Esophagus squamous epithelium (tissue), 5 donors: ENCODE measurements around the gene KHDRBS1. TPM values are rescaled to one million over a fixed set of nuclear protein-coding genes. Genes with fewer than 3 reads are reported as not detected.
"Not testable (repeated sequence)": the region's sequence is repeated elsewhere in the genome, so short reads cannot be mapped to it uniquely, and the experiment has no call there.

ENCODE experiments used
- DNase-seq: peaks from one replicate; lab custom pipeline; 2025; lab: John Stamatoyannopoulos, UW
- H3K27ac ChIP-seq, 4 donors: fragments of 200-600 bp; sonication (generic); one replicate each; pipeline ENCODE4 v1.5.1; 2016 to 2019; ENCODE audit warnings: mild to moderate bottlenecking in 1 of 4
- H3K27me3 ChIP-seq, 4 donors: fragments of 200-600 bp; sonication (generic); 1 replicate in 3 of 4; 2 replicates in 1 of 4; pipeline versions ENCODE4 v1.5.1 to v1.6.0; 2017 to 2021; ENCODE audit warnings: antibody characterized with exemption in 1 of 4
- H3K36me3 ChIP-seq, 3 donors: fragments of 200-600 bp; sonication (generic); one replicate each; pipeline ENCODE4 v1.5.1; 2016 to 2019
- H3K4me1 ChIP-seq, 3 donors: fragments of 200-600 bp; sonication (generic); one replicate each; pipeline ENCODE4 v1.5.1; 2017 to 2019
- H3K4me3 ChIP-seq, 4 donors: fragments of 200-600 bp; sonication (generic); 1 replicate in 3 of 4; 2 replicates in 1 of 4; pipeline ENCODE4 v1.5.1; 2016 to 2019; ENCODE audit warnings: mild to moderate bottlenecking in 2 of 4, moderate library complexity in 1 of 4
- H3K9me3 ChIP-seq, 3 donors: fragments of 200-600 bp; sonication (generic); one replicate each; pipeline ENCODE4 v1.5.1; 2016 to 2019
- POLR2A ChIP-seq, 4 donors: fragments of 450-650 bp; IDR thresholded peaks; one replicate each; pipeline ENCODE4 v1.6.1; 2017; ENCODE audit warnings: antibody characterized with exemption in 4 of 4, mild to moderate bottlenecking in 4 of 4, moderate library complexity in 3 of 4
- WGBS, 2 donors: methylation state at CpG; one replicate each; pipeline ENCODE4 v1.1.5; 2018; 5-methylcytosine and 5-hydroxymethylcytosine counted together
- intact Hi-C: fragments of 100-400 bp; cut with DNase I; formaldehyde crosslinking; loops from one replicate; pipeline ENCODE4 v1.15.0; 2022
- small RNA-seq, 4 donors: library from RNA; depleted of rRNA; stranded (forward); fragments of <200 nt; gene quantifications; one replicate each; pipeline ENCODE3, GENCODE V24; 2016
- total RNA-seq, 4 donors: library from RNA; depleted of rRNA; stranded (reverse); fragments of >200 nt; gene quantifications; one replicate each; pipeline ENCODE4 v1.1.0, GENCODE V29; 2016
- TF ChIP-seq, protein P1 (sequence below), 6 experiments: fragments of 450-650 bp in 4 of 6; fragments of 200-600 bp in 2 of 6; sonication (generic) in 2 of 6; IDR thresholded peaks; one replicate each; pipeline ENCODE4 v1.5.1; 2016 to 2019; ENCODE audit warnings: antibody characterized with exemption in 6 of 6, mild to moderate bottlenecking in 4 of 6, moderate library complexity in 4 of 6
- donor health status: DM: yes; HTN: yes; CAD: no.

The KHDRBS1 gene
- total RNA-seq, 4 donors from 2014 or later = 56.5 to 72.4 (median 70.8) TPM

DNA sequence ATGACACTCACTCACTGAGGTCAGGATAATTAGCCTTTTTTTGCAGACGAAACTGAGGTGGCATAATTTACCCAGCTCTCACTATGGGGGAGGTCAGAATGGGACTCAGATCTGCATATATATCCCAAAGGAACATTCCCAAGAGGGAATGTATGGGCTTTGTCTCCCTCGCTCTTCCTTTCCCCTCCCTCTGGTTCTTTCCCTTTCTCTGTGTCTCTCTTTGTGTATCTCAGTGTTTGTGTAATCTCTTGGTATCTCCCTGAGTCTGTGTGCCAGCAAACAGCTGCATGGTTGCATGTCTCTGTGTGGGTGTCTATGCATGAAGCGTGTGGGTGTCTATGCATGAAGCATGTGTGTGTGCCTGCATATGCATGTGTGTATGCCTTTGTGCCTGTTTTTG lies 63.8 kb downstream of the KHDRBS1 start:
- TF ChIP-seq, protein P1, sequence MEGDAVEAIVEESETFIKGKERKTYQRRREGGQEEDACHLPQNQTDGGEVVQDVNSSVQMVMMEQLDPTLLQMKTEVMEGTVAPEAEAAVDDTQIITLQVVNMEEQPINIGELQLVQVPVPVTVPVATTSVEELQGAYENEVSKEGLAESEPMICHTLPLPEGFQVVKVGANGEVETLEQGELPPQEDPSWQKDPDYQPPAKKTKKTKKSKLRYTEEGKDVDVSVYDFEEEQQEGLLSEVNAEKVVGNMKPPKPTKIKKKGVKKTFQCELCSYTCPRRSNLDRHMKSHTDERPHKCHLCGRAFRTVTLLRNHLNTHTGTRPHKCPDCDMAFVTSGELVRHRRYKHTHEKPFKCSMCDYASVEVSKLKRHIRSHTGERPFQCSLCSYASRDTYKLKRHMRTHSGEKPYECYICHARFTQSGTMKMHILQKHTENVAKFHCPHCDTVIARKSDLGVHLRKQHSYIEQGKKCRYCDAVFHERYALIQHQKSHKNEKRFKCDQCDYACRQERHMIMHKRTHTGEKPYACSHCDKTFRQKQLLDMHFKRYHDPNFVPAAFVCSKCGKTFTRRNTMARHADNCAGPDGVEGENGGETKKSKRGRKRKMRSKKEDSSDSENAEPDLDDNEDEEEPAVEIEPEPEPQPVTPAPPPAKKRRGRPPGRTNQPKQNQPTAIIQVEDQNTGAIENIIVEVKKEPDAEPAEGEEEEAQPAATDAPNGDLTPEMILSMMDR (IDR thresholded peaks at IDR 0.05) = no peak
- no peak for TF ChIP-seq POLR2A (IDR thresholded peaks at IDR 0.05)
- intact Hi-C loops = no loop called here
- no peaks in the 10 kb centered on the region for H3K9me3 ChIP-seq
- no peak overlapping the region for H3K27ac ChIP-seq
- H3K4me1 ChIP-seq = peaks cover 8 to 18% (median 11%) of the 10 kb centered on the region in 3 donors
- 78 to 80% methylated on average over 3 of the region's 3 CpGs for WGBS, 2 donors
- H3K36me3 ChIP-seq = peaks cover 4 to 75% (median 19%) of the 10 kb centered on the region in 3 donors
- H3K27me3 ChIP-seq = no peaks in the 10 kb centered on the region
- H3K4me3 ChIP-seq = no peak overlapping the region
- DNase-seq = no peak

DNA sequence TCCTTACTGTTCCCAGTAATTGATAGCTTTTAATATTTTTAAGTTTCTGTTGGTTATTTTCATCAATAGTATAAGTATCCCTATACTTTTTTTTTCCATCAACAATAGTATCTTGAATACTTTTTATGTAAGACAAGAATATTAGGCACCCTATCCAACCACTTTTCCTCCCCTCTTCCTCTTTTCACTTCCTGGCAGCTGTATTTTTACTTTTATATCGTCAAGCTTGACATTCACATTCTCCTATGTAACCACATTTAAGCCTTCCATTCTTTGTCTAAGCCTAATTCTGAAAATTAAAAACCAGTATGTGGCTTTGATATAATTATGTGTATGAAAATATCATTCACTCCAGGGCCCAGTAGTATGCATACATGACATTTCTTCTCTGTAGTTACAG lies 68.4 kb downstream of the KHDRBS1 start:
- DNase-seq = no peak
- 48 to 58% methylated on average over 1 of the region's 1 CpG for WGBS, 2 donors
- H3K27me3 ChIP-seq = no peaks in the 10 kb centered on the region
- no peaks in the 10 kb centered on the region for H3K4me1 ChIP-seq
- no peak for TF ChIP-seq POLR2A (IDR thresholded peaks at IDR 0.05)
- TF ChIP-seq, protein P1 (IDR thresholded peaks at IDR 0.05) = no peak
- intact Hi-C loops = no loop called here
- peaks cover 9 to 91% (median 11%) of the 10 kb centered on the region in 3 donors for H3K36me3 ChIP-seq
- H3K9me3 ChIP-seq = no peaks in the 10 kb centered on the region
- H3K4me3 ChIP-seq = no peak overlapping the region
- no peak overlapping the region for H3K27ac ChIP-seq

DNA sequence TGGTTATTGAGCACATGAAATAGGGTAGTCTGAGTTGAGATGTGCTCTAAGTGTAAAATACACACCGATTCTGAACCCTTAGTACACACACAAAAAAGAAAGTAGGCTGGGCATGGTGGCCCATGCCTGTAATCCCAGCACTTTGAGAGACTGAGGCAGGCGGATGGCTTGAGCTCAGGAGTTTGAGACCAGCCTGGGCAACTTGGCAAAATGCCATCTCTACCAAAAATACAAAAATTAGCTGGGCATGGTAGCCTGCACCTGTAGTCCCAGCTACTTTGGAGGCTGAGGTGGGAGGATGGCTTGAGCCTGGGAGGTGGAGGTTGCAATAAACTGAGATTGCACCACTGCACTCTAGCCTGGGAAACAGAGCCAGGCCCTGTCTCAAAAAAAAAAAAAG lies 72.7 kb downstream of the KHDRBS1 start:
- H3K9me3 ChIP-seq, intact Hi-C loops, H3K4me1 ChIP-seq, H3K4me3 ChIP-seq, H3K27ac ChIP-seq, DNase-seq, H3K27me3 ChIP-seq: not testable (repeated sequence)
- WGBS, 2 donors = 93% methylated on average over 2 of the region's 2 CpGs; no CpG with 5 or more reads in 1 of the 2 donors
- peaks cover 10 to 92% (median 11%) of the 10 kb centered on the region in 3 donors for H3K36me3 ChIP-seq

DNA sequence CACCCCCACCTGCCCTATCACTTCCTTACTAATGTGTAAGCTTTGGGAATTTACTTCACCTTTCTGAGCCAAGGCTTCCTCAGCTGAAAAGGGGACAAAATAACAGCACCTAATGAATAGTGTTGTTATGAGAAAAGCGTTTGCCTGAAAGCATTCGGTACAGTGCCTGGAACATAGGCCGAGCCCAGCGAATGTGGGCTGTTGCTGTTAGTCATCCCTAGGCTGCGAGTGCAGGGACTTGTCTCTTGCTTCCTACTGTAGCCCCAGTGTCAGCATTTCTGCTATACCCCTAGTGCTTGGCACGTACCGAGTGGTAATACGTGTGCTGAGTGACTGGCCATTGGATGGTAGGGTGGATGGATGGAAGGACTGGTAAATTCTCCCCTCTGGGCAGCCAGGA lies 77.5 kb downstream of the KHDRBS1 start:
- peaks cover 21 to 100% (median 29%) of the 10 kb centered on the region in 3 donors for H3K36me3 ChIP-seq
- H3K27me3 ChIP-seq = no peaks in the 10 kb centered on the region
- H3K27ac ChIP-seq = no peak overlapping the region
- H3K4me3 ChIP-seq = no peak overlapping the region
- no peak for TF ChIP-seq POLR2A (IDR thresholded peaks at IDR 0.05)
- TF ChIP-seq, protein P1 (IDR thresholded peaks at IDR 0.05) = no peak
- H3K4me1 ChIP-seq = no peaks in the 10 kb centered on the region
- WGBS, 2 donors = 86 to 92% methylated on average over 8 of the region's 8 CpGs
- no peaks in the 10 kb centered on the region for H3K9me3 ChIP-seq
- DNase-seq = no peak
- intact Hi-C loops = no loop called here

DNA sequence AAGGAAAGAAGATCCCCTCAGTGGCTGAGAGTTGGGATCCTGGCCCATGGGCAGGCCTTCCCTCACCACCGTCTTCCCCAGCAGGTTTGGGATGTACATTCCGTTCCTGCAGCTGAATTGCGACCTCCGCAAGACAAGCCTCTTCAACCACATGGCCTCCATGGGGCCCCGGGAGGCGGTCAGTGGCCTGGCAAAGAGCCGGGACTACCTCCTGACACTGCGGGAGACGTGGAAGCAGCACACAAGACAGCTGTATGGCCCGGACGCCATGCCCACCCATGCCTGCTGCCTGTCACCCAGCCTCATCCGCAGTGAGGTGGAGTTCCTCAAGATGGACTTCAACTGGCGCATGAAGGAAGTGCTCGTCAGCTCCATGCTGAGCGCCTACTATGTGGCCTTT lies 77.9 kb downstream of the KHDRBS1 start:
- intact Hi-C loops = no loop called here
- no peaks in the 10 kb centered on the region for H3K9me3 ChIP-seq
- H3K27ac ChIP-seq = no peak overlapping the region
- H3K4me1 ChIP-seq = no peaks in the 10 kb centered on the region
- no peaks in the 10 kb centered on the region for H3K27me3 ChIP-seq
- H3K36me3 ChIP-seq = peaks cover 21 to 100% (median 25%) of the 10 kb centered on the region in 3 donors
- TF ChIP-seq, protein P1 (IDR thresholded peaks at IDR 0.05) = no peak
- whole genome bisulfite sequencing, 2 donors = 96 to 100% methylated on average over 4 to 12 of the region's 15 CpGs
- DNase-seq = no peak
- no peak overlapping the region for H3K4me3 ChIP-seq

Small RNA genes within 50 kb of the gene (small RNA-seq; reads per million reads assigned to genes)
- gene MIR5585 (0 reads per million in 4 donors), gene RF00017 (0 reads per million in 4 donors)

Other genes with a start within 250 kb of the KHDRBS1 start
- 1 to 10 TPM in 2 of 4 donors, under 1 TPM in 2; 0.18 to 2.1 (median 0.86) TPM for gene ADGRB2, start 249.5 kb upstream of the KHDRBS1 start, total RNA-seq
- gene SPOCD1, start 197.8 kb upstream of the KHDRBS1 start, total RNA-seq = under 1 TPM in 3 of 4 donors, not detected in 1; 0.18 to 0.40 (median 0.38) TPM
- gene PTP4A2, start 75.5 kb upstream of the KHDRBS1 start, total RNA-seq = 100 to 1,000 TPM in 3 of 4 donors, 10 to 100 TPM in 1; 71.4 to 122 (median 108) TPM
- gene TMEM39B, start 59.1 kb downstream of the KHDRBS1 start, total RNA-seq = 1 to 10 TPM; 3.6 to 5.6 (median 4.9) TPM
- 10 to 100 TPM; 27.7 to 38.0 (median 36.5) TPM for gene KPNA6, start 94.2 kb downstream of the KHDRBS1 start, total RNA-seq
- 10 to 100 TPM; 34.5 to 54.0 (median 40.7) TPM for gene TXLNA, start 165.8 kb downstream of the KHDRBS1 start, total RNA-seq
- 1 to 10 TPM in 3 of 4 donors, under 1 TPM in 1; 0.88 to 2.9 (median 1.6) TPM for gene CCDC28B, start 186.7 kb downstream of the KHDRBS1 start, total RNA-seq
- gene IQCC, start 191.8 kb downstream of the KHDRBS1 start, total RNA-seq = 1 to 10 TPM in 2 of 4 donors, under 1 TPM in 2; 0.66 to 2.0 (median 1.1) TPM
- gene DCDC2B, start 195.2 kb downstream of the KHDRBS1 start, total RNA-seq = not detected
- gene TMEM234, start 208.5 kb downstream of the KHDRBS1 start, total RNA-seq = 10 to 100 TPM in 2 of 4 donors, 1 to 10 TPM in 2; 6.4 to 11.1 (median 9.4) TPM
- 100 to 1,000 TPM; 143 to 220 (median 202) TPM for gene EIF3I, start 208.5 kb downstream of the KHDRBS1 start, total RNA-seq
- 1 to 10 TPM in 2 of 4 donors, not detected in 2; 1.7 to 5.5 TPM for gene FAM167B, start 233.4 kb downstream of the KHDRBS1 start, total RNA-seq
- 1 to 10 TPM; 1.2 to 9.0 (median 4.5) TPM for gene LCK, start 237.4 kb downstream of the KHDRBS1 start, total RNA-seq